HG03135 (cell line): ENCODE data around the gene CYB561A3.
"Not testable (repeated sequence)": the region's sequence is repeated elsewhere in the genome, so short reads cannot be mapped to it uniquely, and the experiment has no call there.

ENCODE experiments used
- ATAC-seq: cut with Tn5 transposase; IDR thresholded peaks from one replicate; pipeline ENCODE4 v1.9.1; 2021; ENCODE audit warnings: mild to moderate bottlenecking, moderate library complexity; ENCODE audit not compliant: unreplicated experiment

CYB561A3 gene, protein sequence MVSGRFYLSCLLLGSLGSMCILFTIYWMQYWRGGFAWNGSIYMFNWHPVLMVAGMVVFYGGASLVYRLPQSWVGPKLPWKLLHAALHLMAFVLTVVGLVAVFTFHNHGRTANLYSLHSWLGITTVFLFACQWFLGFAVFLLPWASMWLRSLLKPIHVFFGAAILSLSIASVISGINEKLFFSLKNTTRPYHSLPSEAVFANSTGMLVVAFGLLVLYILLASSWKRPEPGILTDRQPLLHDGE

DNA sequence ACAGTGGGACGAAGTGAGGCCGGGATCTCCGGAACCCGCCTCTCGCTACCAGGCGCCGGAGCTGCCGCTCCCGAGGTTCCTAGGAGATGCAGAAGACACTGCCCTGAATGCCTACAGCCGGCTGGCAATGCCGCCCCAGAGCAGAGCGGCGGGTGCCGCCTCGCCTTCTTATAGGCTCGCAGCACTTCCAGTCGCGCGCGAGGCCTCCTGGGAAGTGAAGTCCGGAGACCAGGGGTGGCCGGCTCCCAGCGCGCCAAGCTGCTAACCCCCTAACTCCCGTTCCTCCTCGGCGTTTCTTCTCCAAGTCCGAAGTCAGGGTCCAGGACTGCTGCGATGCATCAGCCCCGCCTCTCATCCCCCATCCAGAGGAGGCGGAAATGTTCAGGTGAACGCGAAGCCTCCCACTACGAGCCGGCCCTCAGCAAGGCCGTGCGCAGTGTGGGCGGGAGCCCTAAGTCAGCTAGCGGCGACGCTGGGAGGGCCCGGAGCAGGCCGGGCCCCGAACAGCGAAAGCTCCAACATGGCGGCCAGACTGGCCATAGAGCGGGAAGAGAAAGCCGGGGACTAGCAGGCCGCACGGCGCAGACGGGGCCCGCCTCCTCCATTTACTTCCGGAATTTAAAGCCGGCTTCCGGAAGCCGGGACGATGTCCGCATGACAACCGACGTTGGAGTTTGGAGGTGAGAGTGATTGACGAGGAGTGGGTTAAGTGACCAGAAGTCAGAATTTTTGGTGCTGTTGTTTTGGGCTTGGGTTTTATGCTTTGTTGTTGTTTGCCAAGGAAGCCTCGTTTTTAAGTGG lies at the start of gene CYB561A3, which contains the start of gene TMEM138:
CYB561A3 (minus strand) TSS at position 142 of the 801 bp plus-strand sequence. CDS start 5,169 bp downstream, outside the sequence.
TMEM138 (plus strand) TSS at position 634 of the 801 bp plus-strand sequence. CDS start 2,017 bp downstream, outside the sequence.
- ATAC-seq = peak; percentile 81

DNA sequence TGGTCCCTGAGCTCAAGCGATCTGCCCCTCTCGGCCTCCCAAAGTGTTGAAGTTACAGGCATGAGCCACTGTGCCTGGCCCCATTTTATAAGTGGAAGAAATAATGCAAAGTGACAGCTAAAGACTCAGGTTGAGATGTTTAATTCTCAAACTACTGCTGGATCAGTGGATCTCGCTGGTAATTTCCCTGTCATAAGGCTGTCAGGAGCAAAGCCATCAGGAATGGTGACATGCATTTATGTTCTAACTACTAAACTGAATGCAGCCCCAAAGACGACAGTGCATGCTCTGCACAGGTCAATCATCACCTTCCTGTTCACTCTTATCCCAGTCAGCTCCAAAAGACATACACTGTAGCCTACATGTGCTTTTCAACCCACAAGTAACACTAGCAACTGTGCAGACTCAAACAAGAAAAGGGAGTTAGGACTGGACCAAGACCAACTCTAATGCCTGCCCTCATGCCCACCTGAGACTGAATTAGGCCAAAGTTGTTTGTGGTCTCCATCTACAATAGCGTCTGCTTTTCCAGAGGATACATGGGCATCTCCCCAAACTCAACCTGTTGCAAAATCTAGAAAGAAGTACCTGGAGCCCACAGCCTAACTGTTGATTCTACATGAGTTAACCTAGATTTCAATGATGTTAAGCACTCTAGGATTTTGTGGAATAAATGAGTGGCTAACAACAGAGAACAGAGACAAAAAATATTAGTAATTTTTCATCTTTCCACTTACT lies 45.5 kb upstream of the CYB561A3 start:
- ATAC-seq = no peak

DNA sequence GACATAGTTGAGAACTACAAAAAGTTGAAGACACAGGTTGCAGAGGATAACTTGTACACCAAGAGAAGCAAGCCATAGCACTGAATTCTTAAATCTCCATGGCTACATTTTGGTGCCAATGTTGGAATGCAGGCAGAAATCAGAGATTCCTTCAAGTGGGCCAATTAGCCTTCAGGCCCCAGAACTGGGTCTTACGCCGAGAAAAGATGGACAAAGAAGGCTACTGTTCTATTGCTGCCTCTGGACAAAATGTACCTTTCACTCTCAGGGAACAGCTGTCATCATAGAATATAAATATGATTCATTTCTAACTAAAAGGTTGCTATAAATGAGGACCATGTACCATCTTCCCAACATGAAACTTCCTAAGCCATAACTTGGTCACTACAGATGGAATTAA lies 44.4 kb upstream of the CYB561A3 start:
- ATAC-seq = no peak

DNA sequence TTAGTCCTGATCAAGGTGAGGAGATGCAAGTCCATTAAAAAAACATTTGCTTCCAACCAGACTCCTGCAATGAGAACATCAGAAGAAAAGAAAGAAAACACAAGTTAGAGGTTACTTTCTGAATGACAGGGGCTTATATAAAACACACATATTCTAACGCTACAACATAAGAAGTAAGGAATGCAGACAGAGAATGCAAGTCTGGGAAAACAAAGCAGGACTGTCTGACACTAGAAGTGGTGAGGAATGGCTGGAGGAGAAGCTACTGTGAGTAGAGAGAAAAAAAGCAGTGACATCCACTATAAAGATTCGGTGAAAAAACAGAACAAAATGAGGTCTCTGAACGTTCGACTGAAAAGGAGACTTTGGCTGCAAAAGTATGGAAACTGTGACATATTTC lies 43.0 kb upstream of the CYB561A3 start:
- no peak for ATAC-seq

DNA sequence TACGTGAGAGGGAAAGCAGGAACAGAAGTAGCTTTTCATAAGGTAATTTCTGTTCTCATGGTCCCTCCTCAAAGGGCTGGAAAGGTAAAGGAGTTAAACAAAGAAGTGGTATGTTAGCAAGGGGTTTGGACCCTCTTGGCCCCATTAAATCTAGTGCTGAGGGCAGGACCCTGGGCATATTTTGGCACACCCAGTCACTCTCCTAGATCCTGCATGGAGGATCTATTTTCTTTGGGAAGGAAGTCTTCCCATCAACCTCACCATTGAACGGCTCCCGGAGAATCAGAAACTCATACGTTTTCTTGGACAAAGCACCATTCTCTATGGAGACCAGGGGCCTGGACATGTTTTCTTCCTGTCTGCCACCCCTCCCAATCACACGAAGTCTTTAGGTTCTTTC lies 42.4 kb upstream of the CYB561A3 start:
- ATAC-seq = no peak

DNA sequence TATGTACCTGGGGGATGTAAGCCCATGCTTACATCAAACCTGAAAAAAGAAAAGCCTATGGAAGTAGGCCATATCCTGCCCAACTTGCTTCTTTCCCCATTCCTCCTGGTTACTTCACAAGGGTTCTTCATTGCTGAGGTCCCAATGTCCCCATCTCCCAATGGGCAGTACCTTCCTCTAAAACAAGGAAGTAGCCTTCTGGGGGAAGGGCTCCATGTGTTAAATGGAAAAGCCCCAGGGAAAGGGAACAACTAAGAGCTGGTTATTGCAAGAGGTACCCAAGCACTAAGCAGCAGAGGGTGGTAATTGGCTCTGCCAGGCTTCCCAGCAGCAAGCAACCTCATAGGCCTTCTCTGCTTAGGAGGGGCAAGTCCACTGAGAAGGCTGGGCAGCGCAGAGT lies 42.0 kb upstream of the CYB561A3 start:
- no peak for ATAC-seq

DNA sequence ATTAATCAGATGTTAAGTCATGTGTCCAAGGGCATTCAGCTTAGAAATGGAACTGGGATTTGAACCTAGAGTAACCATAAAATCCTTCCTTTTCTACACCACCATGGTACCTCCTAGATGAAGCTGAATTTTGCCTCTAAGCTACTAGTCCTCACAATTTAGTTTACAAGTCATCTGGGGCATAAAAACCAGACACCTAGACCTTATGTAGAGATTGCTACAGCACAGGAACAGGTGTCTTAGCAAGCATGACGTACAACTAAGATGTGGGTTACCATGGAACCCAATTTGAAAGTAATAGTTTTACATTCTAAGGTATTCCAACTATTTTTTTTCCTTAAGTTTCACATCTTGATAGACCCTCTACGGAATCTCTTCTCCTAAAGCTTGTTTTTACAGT lies 39.9 kb upstream of the CYB561A3 start:
- no peak for ATAC-seq

DNA sequence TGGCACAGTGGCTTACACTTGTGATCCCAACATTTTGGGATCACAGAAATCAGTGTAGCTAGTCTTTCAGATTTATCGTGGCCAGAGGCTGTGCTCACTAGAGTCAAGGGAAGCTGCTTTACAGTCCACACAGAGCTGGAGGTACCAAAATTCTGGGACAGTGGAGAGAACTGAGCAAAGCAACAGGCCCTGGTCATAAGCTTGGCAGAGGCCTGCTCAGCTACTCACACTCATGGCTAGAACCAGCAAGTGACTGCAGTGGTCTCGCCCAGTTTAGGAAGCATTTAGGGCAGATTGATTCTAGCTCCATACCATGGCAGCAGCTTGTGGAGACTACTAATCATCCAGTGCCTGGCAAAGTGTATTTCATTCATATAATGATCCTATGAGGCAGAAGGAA lies 39.5 kb upstream of the CYB561A3 start:
- ATAC-seq = no peak

DNA sequence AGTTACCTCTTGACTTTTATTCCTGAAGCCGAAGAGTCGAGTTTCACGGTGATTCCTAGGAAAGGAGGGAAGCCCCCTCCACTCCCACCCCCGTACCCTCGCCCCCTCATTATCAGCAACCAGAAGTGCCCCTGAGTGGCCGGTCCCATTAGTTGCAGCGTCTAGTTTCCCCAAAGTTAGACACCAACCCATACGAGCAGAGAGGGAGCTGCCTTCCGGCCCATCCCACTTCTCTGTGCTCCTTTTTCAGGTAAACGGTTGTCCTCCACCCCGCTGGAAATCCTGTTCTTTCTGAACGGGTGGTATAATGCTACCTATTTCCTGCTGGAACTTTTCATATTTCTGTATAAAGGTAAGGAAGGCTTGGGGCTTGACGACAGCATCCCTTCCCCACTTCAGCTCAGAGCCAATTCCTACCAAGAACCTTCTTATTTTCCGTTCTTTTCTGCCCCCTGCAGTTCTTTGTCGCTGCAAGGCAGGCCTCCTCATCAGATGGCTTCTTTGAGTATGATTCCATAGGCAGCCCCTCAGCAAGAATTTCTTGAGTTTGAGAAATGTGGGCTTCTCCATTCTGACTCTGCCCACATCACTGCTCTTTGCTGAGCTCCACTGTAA lies 31.4 kb upstream of the CYB561A3 start:
- peak; percentile 18 for ATAC-seq

DNA sequence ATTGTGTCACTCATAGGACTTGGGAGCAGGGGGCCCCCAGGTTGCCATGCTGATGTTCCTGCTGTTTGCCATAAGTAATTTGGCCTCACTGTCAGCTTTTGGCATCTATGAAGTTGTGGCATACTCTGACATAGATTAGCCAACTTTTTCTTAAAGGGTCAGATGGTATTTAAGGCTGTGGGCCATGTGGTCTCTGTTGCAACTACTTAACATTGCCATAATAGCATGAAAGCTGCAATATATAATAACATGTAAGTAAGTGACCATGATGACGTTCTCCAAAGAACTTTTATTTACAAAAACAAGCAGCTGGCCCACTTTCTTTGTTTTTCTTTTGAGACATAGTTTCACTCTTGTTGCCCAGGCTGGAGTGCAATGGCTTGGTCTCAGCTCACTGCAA lies 28.5 kb upstream of the CYB561A3 start:
- no peak for ATAC-seq

DNA sequence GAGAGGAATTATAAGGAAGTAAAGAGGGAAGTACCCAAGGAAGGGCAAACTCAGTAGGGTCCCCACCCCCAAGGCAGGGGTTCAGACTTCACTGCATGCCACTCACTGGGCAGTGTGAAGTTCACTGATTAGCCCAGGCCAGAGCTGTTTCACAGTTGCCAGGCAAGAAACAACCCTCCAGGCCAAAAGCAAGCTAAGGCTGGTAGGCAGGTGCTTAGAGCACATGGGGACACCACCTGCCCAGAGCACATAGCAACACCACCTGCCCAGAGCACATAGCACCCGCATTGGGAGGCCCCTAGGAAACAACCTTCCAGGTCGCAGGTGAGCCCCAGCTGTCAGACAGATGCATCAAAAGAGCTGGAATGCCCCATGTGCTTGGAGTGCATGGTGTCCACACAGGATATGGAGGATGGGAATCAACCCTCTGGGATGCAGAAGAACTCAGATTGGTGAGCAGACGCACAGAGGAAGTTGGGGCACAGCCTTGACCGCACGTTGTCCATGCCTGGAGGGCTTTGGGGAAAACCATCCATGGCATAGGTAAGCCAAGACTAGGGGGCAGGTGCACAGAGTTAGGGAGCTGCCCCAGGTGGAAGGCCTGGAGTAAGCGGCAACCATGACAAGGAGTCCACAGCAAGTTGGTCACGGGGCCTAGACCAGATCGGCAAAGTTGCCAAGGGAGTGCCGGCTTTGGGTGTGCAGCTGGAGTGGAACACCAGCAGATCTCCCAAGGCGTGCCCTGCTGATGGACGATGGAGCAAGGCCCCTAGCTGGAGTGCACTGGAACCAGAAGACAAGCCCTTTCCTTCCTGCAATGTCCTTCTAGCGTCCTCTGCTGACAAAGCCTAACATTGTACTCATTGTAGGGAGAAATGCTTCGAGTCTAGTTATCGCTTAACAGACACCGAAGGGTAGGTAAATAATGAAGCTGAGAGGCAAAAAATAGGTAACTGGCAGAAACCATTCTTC lies 22.9 kb upstream of the CYB561A3 start:
- ATAC-seq = no peak

DNA sequence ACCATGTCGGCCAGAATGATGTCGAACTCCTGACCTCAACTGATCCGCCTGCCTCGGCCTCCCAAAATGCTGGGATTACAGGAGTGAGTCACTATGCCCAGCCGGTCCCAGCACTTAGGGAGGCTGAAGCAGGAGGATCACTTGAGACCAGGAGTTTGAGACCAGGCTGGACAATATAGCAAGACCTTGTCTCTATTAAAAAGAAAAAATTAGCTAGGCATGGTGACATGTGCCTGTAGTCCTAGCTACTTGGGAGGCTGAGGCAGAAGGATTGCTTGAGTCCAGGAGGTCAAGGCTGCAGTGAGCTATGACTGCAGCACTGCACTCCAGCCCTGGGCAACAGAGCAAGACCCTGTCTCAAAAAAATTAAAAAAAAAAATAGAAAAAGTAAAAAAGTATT lies 22.2 kb upstream of the CYB561A3 start:
- not testable (repeated sequence) for ATAC-seq

DNA sequence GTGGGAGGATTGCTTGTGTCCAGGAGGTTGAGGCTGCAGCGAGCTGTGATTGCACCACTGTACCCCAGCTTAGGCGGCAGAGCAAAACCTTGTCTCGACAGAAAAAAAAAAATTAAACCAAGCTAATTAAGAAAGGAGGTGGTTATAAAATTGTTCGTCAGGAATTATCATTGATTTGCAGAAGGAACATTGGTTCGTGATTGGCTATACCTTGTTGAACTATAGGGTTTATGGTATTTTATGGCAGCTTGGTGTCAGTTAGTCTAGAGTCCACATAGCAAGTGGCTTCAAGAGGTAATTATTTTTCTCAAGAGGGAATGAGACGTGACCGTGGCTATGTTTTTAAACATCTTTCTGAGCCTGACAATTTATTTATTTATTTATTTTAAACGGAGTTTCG lies 19.2 kb upstream of the CYB561A3 start:
- no peak for ATAC-seq

DNA sequence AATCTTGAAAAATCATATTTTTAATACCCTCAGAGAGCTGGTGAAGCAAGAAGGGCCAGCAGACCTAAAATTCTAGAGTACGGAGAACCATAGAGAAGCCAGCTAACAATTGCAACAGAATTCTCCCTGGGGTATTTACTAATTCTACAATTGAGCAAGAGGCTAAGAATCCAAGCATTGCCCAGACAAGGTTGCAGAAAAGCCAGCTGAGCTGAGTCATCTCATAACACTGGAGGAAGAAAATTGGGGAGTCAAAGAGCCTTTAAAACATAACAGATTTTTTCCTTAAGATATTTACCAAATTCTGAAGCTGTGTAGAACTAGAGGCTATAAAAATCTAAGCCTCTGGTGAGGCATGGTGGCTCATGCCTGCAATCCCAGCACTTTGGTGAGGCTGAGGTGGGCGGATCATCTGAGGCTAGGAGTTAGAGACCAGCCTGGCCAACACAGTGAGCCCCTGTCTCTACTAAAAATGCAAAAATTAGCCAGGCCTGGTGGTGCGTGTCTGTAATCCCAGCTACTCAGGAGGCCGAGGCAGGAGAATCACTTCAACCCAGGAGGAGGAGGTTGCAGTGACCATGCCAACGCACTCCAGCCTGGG lies 17.1 kb upstream of the CYB561A3 start:
- ATAC-seq = no peak

DNA sequence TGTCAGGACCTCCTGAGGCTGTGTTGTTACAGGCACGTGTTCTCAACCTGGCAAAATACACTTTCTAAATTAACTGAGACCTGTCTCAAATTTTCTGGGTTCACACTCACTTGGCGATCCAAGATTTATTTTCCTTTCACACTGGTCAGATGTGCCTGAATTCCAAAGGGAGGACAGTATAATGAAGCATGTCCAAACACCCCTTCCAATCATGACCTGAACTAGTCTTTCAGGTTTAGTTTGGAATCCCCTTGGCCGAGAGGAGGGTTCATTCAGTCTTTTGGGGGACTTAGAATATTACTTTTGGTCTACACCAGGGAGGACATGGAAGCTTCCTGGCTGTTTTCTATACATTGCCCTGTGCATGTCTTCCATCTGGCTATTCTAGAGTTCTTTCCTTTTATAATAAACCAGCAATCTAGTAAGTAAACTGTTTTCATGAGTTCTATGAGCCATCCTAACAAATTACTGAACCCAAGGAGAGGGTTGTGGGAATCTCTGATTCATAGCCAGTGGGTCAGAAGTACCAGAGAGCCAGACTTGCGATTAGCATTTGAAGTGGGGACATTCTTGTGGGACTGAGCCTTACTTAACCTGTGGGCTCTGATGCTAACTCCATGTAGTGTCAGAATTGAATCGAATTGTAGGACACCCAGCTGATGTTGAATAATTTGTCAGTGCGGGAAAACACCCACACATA lies 15.9 kb upstream of the CYB561A3 start:
- no peak for ATAC-seq

DNA sequence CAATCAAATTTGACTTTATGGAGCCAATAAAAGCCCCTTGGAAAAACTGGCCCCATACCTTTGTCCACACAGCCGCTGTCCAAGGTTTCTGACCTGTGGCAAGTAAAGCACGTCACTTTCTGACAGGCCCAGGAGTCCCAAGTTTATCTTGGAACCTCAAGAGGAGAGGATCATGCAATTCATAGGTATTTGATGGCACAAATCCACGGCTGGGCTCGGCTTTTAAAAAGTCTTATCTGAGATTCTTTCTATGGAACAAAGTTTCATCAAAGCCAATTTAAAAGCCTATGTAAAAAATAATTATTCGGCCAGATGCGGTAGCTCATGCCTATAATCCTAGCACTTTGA lies 14.1 kb upstream of the CYB561A3 start:
- no peak for ATAC-seq

DNA sequence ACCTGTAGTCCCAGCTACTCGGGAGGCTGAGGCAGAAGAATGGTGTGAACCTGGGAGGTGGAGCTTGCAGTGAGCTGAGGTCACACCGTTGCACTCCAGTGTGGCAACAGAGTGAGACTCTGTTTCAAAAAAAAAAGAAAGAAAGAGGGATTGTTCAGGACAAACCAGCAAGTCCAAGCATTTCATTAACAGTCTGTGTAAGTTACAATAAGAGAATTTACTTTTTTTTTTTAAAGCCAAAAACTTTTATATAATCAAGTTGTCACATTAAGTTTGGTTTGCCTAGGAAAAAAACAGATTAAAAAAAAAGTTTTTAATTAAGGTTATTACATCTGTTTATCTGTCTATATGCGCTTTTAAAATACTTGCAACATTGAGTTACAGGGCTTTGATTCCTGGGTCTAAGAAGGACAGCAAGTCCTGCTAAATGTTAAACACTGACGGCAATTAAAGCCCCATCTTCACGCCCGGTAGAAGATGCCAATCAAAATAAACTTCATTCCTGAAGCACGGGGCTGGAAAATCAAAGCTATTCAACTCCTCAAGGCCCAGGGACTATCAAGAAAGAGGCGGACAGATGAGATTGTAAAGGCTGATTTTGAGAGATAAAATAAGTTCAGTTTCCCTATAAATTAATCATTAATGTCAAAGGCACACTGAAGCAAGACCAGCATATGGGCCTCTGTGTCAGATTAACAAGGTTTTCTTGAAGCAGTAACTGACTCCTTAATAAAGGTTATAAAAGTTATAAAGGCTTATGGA lies 11.2 kb upstream of the CYB561A3 start:
- no peak for ATAC-seq

DNA sequence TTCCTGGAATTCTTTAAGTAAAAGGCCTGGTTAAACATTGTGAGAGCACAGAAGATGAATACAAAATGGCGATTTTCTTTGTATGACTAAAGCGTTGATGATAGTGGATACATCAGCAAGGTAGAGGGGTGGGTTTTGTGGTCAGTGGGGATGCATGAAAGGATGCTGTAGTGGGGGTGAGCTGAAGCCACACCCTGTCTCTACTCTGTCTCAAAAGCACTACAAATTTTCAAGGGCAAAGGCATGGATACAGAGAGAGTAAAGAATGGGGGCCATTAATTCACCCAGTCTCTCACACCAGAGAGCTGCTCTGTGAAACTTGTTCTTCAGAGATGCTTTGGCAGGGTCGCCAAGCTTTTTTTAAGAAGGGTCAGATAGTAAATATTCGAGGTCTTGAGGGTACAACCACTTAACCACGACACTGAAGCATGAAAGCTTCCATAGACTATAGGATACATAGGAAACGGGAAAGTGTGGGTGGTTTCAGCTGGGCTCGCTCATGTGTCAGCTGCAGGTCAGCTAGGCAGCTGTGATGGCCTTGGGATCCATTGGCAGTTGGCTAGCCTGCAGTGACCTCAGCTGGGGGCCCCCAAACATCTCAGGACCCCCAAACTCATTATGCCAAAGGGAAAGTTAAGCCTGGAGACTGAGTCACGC lies 8.8 kb upstream of the CYB561A3 start:
- ATAC-seq = no peak
